GM23338 (cell line): ENCODE results near the gene MRLN. TPM values are rescaled to one million over a fixed set of nuclear protein-coding genes. Genes with fewer than 3 reads are reported as not detected.

Source experiments
- ATAC-seq: fragments of 200-7000 bp; cut with Tn5 transposase; 3 replicates; pipeline ENCODE4 v1.9.1; 2020
- DNase-seq: peaks from one replicate; pipeline ENCODE4 v3.0.0-alpha.2; 2015; ENCODE audit warnings: low spot score
- H2AFZ ChIP-seq: fragments of 200-600 bp; sonication (generic); 2 replicates; pipeline ENCODE4 v1.8.0; 2016; ENCODE audit warnings: antibody characterized with exemption, mild to moderate bottlenecking, moderate library complexity
- H3F3A ChIP-seq: fragments of 200-600 bp; sonication (generic); replicated peaks from 2 replicates; pipeline ENCODE4 v1.8.0; 2017; ENCODE audit warnings: antibody characterized with exemption, mixed run types, low read depth
- H3K27ac ChIP-seq: fragments of 200-600 bp; sonication (generic); 2 replicates; pipeline ENCODE4 v1.6.1; 2016; ENCODE audit warnings: low read depth
- H3K27me3 ChIP-seq: fragments of 200-600 bp; sonication (generic); 2 replicates; pipeline ENCODE4 v1.8.0; 2016; ENCODE audit warnings: mild to moderate bottlenecking, mixed run types, moderate library complexity; ENCODE audit not compliant: insufficient read depth
- H3K36me3 ChIP-seq: fragments of 200-600 bp; sonication (generic); 2 replicates; pipeline ENCODE4 v1.8.0; 2016; ENCODE audit warnings: mild to moderate bottlenecking; ENCODE audit not compliant: insufficient read depth
- H3K4me1 ChIP-seq: fragments of 200-600 bp; sonication (generic); 2 replicates; pipeline ENCODE4 v1.8.0; 2016; ENCODE audit warnings: mild to moderate bottlenecking, moderate library complexity; ENCODE audit not compliant: insufficient read depth
- H3K4me2 ChIP-seq: fragments of 200-600 bp; sonication (generic); 2 replicates; pipeline ENCODE4 v1.7.1; 2017; ENCODE audit warnings: mixed run types
- H3K4me3 ChIP-seq: fragments of 200-600 bp; sonication (generic); 2 replicates; pipeline ENCODE4 v1.6.1; 2016; ENCODE audit warnings: mixed run types
- H3K79me2 ChIP-seq: fragments of 200-600 bp; sonication (generic); replicated peaks from 2 replicates; pipeline ENCODE4 v1.8.0; 2017; ENCODE audit warnings: mild to moderate bottlenecking; ENCODE audit not compliant: insufficient read depth
- H3K9me2 ChIP-seq: fragments of 200-600 bp; sonication (generic); 2 replicates; pipeline ENCODE4 v1.8.0; 2017; ENCODE audit not compliant: insufficient read depth
- H4K20me1 ChIP-seq: fragments of 200-600 bp; sonication (generic); replicated peaks from 2 replicates; pipeline ENCODE4 v1.8.0; 2017; ENCODE audit warnings: mild to moderate bottlenecking; ENCODE audit not compliant: insufficient read depth
- H3K27ac Mint-ChIP-seq: 2 replicates; pipeline ENCODE4 v1.8.0; 2020; ENCODE audit warnings: inconsistent platforms, mild to moderate bottlenecking, moderate library complexity, mixed read lengths
- H3K27me3 Mint-ChIP-seq: 3 replicates; pipeline ENCODE4 v1.8.0; 2022; ENCODE audit warnings: low read depth, mild to moderate bottlenecking, moderate library complexity, mixed read lengths, inconsistent platforms; ENCODE audit not compliant: insufficient read depth, poor library complexity
- H3K36me3 Mint-ChIP-seq: 3 replicates; pipeline ENCODE4 v1.8.0; 2021; ENCODE audit warnings: low read depth, mild to moderate bottlenecking, inconsistent platforms, moderate library complexity, mixed read lengths
- H3K4me1 Mint-ChIP-seq: 3 replicates; pipeline ENCODE4 v1.8.0; 2020; ENCODE audit warnings: mild to moderate bottlenecking, inconsistent platforms, mixed read lengths
- H3K4me3 Mint-ChIP-seq: 3 replicates; pipeline ENCODE4 v1.8.0; 2021; ENCODE audit warnings: moderate library complexity, mild to moderate bottlenecking, inconsistent platforms, mixed read lengths
- H3K9me3 Mint-ChIP-seq: 3 replicates; pipeline ENCODE4 v1.8.0; 2020; ENCODE audit warnings: moderate library complexity, mild to moderate bottlenecking, inconsistent platforms, mixed read lengths
- CREB1 ChIP-seq: fragments of 250-450 bp; sonication (Bioruptor Pico); IDR thresholded peaks from 2 replicates; pipeline ENCODE4 v1.5.0; 2020; ENCODE audit warnings: low read depth, mild to moderate bottlenecking, moderate library complexity
- ETS1 ChIP-seq: IDR thresholded peaks from 2 replicates; pipeline ENCODE4 v1.6.1; 2016; ENCODE audit warnings: antibody characterized with exemption
- EZH2 ChIP-seq: fragments of 200-600 bp; sonication (generic); IDR thresholded peaks from one replicate; pipeline ENCODE4 v1.8.0; 2017; ENCODE audit warnings: antibody characterized with exemption, mild to moderate bottlenecking, low read depth; ENCODE audit not compliant: unreplicated experiment
- EZH2phosphoT487 ChIP-seq: fragments of 200-600 bp; sonication (generic); IDR thresholded peaks from one replicate; pipeline ENCODE4 v1.8.1; 2018; ENCODE audit warnings: antibody characterized with exemption; ENCODE audit not compliant: unreplicated experiment
- JUNB ChIP-seq: IDR thresholded peaks from one replicate; pipeline ENCODE4 v1.6.1; 2016; ENCODE audit warnings: antibody characterized with exemption; ENCODE audit not compliant: unreplicated experiment
- NANOG ChIP-seq: IDR thresholded peaks from 2 replicates; pipeline ENCODE4 v1.6.1; 2016; ENCODE audit warnings: antibody characterized with exemption, borderline replicate concordance
- POLR2AphosphoS5 ChIP-seq: IDR thresholded peaks from 2 replicates; pipeline ENCODE4 v1.6.1; 2016; ENCODE audit warnings: antibody characterized with exemption, low read depth
- REST ChIP-seq: IDR thresholded peaks from one replicate; pipeline ENCODE4 v1.6.1; 2018; ENCODE audit warnings: antibody characterized with exemption; ENCODE audit not compliant: unreplicated experiment
- STAT1 ChIP-seq: IDR thresholded peaks from one replicate; pipeline ENCODE4 v1.6.1; 2016; ENCODE audit warnings: antibody characterized with exemption; ENCODE audit not compliant: unreplicated experiment
- ZNF114 ChIP-seq: fragments of 250-450 bp; sonication (Bioruptor Pico); IDR thresholded peaks from 2 replicates; pipeline ENCODE4 v1.5.0; 2020; ENCODE audit warnings: mild to moderate bottlenecking, moderate library complexity
- ZNF462 ChIP-seq: fragments of 250-450 bp; sonication (Bioruptor Pico); IDR thresholded peaks from 2 replicates; pipeline ENCODE4 v1.5.0; 2020; ENCODE audit warnings: mild to moderate bottlenecking, moderate library complexity
- long read RNA-seq: library from polyadenylated mRNA; unstranded; transcript quantifications from one replicate; pipeline ENCODE4 v2.0.0, GENCODE V29; 2020; ENCODE audit not compliant: unreplicated experiment
- polyA plus RNA-seq: library from polyadenylated mRNA; unstranded; fragments of >200 nt; fragmentation: Nextera tagmentation; extraction: Ambion mirVana; gene quantifications from 2 replicates; pipeline ENCODE4 v1.2.1, GENCODE V29; 2016
- total RNA-seq: library from RNA; depleted of rRNA; stranded (reverse); fragments of >200 nt; shearing (Covaris generic); gene quantifications from 2 replicates; pipeline ENCODE4 v1.2.3, GENCODE V29; 2014; rRNA removed

Gene MRLN
- total RNA-seq (not detected in 2 replicates), polyA plus RNA-seq (not detected in 2 replicates)
- long read RNA-seq = 0 reads

- Histone ChIP-seq H3F3A (no peaks in the 10 kb centered on the region), H2AFZ (no peak within 1 kb of the TSS), H3K27ac (no peak within 1 kb of the TSS), H4K20me1 (no peaks in the 10 kb centered on the region), H3K4me3 (no peak within 1 kb of the TSS), H3K4me2 (no peak within 1 kb of the TSS), H3K36me3 (no peaks in the 10 kb centered on the region), H3K79me2 (no peaks in the 10 kb centered on the region), H3K9me2 (no peaks in the 10 kb centered on the region), H3K27me3 (no peaks in the 10 kb centered on the region), H3K4me1 (0 out of 2 replicates have a peak, but pooled peaks cover 5% of the 10 kb centered on the region)
- H3K36me3 Mint-ChIP-seq = no peaks in the 10 kb centered on the region
- no peak within 1 kb of the TSS for H3K4me3 Mint-ChIP-seq
- TF ChIP-seq STAT1 = no peak
- TF ChIP-seq ZNF114 = no peak
- TF ChIP-seq CREB1 (CRISPR knock-in tag) = no peak
- TF ChIP-seq NANOG = no peak
- no peak for TF ChIP-seq EZH2
- no peak for TF ChIP-seq REST
- TF ChIP-seq ETS1 = no peak
- TF ChIP-seq EZH2phosphoT487 = no peak
- no peak for ATAC-seq
- no peak for DNase-seq
- peaks cover 5% of the 10 kb centered on the region; the same call in 2 of the 3 replicates for H3K4me1 Mint-ChIP-seq
- peaks cover 7% of the 10 kb centered on the region for H3K27me3 Mint-ChIP-seq
- H3K9me3 Mint-ChIP-seq = no peaks in the 10 kb centered on the region
- no peak within 1 kb of the TSS for H3K27ac Mint-ChIP-seq
These were observed at the start of gene MRLN for GRCh38 chr10:59753267-59753666. TSS of gene MRLN (minus strand) at chr10:59753455.

GRCh38 chr10:59801171-59801570, 47.9 kb upstream of the MRLN start:
- H3K27ac Mint-ChIP-seq = no peak overlapping the region
- peaks cover 4% of the 10 kb centered on the region; the same call in 2 of the 3 replicates for H3K4me1 Mint-ChIP-seq
- Histone ChIP-seq H3K27me3 (no peaks in the 10 kb centered on the region), H3K27ac (no peak overlapping the region), H3K4me2 (no peak overlapping the region), H3K79me2 (no peaks in the 10 kb centered on the region), H4K20me1 (0 out of 2 replicates have a peak, but pooled peaks cover 7% of the 10 kb centered on the region), H3K4me1 (0 out of 2 replicates have a peak, but pooled peaks cover 5% of the 10 kb centered on the region), H3K4me3 (no peak overlapping the region), H3K36me3 (peaks cover 30% of the 10 kb centered on the region), H3K9me2 (no peaks in the 10 kb centered on the region), H2AFZ (no peak overlapping the region), H3F3A (no peaks in the 10 kb centered on the region)
- ATAC-seq (no peak), DNase-seq (no peak)
- H3K36me3 Mint-ChIP-seq = peaks cover 79% of the 10 kb centered on the region
- no peaks in the 10 kb centered on the region; the same call in 2 of the 3 replicates for H3K9me3 Mint-ChIP-seq
- H3K4me3 Mint-ChIP-seq = no peak overlapping the region
- no peaks in the 10 kb centered on the region for H3K27me3 Mint-ChIP-seq
- TF ChIP-seq ZNF462 (CRISPR knock-in tag) (no peak), ETS1 (no peak), JUNB (no peak), POLR2AphosphoS5 (no peak)
